HG03558 (cell line): Measurements from ENCODE around the gene ADAMTS20.
"Not testable (repeated sequence)": the region's sequence is repeated elsewhere in the genome, so short reads cannot be mapped to it uniquely, and the experiment has no call there.

Experiments used
- ATAC-seq: cut with Tn5 transposase; IDR thresholded peaks from one replicate; pipeline ENCODE4 v1.9.1; 2021; ENCODE audit warnings: moderate number of reproducible peaks; ENCODE audit not compliant: unreplicated experiment; ENCODE audit errors: extremely low read depth

ADAMTS20 gene, protein sequence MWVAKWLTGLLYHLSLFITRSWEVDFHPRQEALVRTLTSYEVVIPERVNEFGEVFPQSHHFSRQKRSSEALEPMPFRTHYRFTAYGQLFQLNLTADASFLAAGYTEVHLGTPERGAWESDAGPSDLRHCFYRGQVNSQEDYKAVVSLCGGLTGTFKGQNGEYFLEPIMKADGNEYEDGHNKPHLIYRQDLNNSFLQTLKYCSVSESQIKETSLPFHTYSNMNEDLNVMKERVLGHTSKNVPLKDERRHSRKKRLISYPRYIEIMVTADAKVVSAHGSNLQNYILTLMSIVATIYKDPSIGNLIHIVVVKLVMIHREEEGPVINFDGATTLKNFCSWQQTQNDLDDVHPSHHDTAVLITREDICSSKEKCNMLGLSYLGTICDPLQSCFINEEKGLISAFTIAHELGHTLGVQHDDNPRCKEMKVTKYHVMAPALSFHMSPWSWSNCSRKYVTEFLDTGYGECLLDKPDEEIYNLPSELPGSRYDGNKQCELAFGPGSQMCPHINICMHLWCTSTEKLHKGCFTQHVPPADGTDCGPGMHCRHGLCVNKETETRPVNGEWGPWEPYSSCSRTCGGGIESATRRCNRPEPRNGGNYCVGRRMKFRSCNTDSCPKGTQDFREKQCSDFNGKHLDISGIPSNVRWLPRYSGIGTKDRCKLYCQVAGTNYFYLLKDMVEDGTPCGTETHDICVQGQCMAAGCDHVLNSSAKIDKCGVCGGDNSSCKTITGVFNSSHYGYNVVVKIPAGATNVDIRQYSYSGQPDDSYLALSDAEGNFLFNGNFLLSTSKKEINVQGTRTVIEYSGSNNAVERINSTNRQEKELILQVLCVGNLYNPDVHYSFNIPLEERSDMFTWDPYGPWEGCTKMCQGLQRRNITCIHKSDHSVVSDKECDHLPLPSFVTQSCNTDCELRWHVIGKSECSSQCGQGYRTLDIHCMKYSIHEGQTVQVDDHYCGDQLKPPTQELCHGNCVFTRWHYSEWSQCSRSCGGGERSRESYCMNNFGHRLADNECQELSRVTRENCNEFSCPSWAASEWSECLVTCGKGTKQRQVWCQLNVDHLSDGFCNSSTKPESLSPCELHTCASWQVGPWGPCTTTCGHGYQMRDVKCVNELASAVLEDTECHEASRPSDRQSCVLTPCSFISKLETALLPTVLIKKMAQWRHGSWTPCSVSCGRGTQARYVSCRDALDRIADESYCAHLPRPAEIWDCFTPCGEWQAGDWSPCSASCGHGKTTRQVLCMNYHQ (N-terminal part only)

DNA sequence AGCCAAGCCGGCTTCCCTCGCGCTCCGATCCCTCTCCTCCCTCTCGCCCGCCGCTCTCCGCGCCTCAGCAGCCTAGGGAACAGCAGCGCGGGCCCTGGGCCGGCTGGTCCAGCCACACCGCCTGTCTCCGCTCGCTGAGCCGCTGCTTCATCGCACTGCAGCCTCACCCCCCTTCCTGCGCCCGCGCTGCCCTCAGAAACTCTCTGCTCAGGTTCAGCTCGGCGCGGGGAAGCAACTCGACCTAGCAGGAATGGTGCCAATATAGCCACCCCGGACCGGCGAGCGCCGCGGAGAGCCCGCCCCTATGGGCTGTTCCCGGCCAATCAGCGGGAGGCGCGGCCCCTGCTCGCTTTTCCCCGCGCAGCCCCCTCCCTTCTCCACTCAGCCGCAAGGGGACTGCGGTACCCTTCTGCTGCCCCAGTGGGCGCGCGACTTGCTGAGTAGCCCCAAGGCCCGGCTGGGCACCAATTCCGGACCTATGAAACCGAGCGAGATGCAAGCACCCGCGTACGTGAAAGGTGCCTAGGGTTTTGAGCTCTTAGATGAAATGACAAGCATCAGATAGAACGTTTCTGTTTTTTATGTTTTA, at the start of gene ADAMTS20:
ADAMTS20 (minus strand) TSS at position 233 of the 589 bp plus-strand sequence. CDS start 282 bp downstream, outside the sequence.
- no peak for ATAC-seq

DNA sequence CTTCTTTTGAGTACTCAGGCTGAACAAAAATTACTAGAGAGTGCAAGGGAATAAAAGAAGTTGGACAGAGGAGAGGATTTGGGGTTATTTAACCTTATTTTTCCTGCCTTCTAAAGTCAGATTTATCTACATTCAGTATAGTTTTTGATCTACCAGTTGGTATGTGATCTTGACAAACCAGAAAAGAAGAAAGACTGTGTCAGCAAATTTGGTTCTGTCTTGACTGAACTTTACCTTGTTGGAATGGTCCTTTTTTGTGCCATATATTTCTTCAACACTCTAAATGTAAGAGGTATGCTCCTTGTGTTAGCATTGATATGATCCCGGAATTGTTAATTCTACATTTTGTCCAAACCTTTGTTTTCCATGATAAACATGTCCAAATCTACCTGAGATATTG, 47.7 kb upstream of the ADAMTS20 start:
- ATAC-seq, result no peak

DNA sequence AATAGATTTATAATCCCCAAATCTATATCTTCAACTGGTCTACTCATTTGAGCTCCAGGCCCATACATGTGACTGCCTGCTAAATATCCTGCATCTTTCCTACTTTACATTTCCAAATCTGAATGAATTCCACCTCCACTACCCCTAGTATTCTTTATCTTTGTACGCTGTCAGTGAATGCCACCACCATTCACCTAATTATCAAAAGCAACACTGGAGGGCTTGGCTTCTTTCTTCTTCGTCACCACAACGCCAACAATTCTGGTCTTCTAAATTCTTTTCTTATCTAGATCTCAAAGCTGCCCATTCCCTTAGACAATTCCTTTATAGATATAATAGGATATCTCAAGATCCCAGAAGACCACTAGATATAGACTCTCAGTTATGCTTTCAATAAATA, 47.1 kb upstream of the ADAMTS20 start:
- no peak for ATAC-seq

DNA sequence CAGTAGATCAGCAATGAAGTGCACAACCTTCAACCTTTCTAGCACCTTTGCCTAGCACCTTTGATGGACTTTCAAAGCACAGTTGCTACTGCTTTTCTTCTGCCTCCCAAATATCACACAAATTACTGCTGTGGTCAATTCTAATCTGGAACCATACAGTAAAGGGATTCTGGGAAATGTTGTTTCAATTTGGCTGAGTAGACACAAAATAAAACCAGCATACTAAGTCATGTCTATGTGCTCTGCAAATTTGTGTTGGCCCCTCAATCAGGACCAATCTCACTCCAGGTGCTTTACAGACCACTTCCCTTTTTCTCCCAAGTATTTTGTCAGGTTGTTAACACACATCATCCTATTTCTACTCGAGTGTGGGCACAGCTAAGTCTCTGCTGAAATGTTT, 38.3 kb upstream of the ADAMTS20 start:
- no peak for ATAC-seq

DNA sequence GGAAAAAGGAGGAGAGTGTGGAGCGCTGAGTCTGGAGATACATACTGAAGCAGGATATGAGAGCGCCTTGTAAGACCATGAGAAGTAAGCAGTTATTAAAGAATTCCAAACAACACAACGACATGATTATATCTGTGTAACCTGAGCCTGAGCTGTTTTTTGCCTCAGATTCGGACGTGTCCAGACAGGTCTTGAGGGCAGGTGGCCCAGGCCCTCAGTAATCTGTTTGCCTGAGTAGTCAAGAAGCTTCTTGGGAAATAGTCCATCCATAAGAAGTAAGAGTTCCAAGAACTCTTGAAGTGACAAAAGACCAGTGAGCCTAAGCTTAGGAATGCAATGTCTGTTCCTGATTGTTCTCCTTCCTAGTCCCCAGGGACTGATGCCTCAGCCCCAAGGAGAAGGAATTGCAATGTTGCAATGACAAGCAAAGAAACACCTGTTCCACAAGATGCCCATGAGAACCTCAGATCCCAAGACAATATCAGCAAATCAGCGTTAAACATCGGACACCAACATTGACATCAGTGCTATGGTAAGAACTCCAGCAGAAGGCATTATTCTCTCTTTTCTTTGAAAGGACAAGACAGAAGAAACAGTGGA, 34.7 kb upstream of the ADAMTS20 start:
- ATAC-seq, result no peak

DNA sequence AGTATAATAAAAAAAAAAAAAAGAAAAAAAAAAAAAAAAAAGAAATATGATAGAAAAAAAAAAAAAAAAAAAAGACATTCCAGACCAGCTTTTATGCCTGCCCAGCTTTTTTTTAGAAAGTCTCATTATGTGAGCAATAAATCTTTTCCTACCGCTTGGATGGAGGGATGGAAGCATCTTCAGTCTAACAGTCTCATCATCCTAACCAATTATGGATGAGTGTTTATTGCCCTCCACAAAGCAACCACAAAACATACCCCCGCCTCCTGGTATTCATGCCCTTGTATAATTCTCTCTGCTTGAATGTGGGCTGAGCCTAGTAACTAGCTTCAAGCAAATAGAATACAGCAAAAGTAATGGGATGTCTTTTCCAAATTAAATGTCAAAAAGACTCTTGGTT, 33.7 kb upstream of the ADAMTS20 start:
- ATAC-seq, result no peak

DNA sequence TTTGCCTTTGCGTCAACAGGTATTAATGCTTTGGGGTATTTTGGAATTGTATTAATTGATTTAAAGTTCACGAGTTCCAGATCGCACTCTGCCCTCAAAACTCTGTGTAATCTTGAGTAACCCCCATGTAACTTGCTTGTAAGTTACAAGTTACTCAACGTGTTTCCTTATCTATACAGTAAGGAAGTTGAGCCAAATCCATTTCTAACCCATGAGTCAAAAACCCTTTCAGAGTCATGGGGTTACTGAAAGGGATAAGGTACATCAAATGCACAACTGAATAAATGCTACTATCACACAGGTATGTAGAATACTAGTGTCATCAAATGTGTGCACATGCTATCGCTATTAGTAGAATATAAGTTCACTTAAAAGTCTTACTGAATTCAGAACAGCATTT, 28.6 kb upstream of the ADAMTS20 start:
- no peak for ATAC-seq

DNA sequence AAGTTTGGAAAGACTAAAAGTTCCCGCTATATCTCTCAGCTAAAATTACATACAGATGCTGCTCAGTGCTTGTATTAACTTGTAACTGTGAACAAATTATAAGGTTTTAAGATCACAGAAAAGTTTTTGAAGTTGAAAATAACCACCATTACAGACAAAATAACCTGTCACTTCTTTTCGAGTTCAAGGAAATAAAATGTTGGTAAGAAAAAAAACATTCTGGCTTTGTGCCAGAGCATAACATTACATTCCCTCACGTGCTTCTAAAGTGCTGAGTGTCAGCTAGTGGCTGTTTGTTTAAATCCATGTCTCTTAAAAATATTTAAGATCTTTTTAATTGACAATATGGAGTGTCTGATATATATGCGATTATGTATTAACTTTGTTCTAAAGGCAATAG, 27.2 kb upstream of the ADAMTS20 start:
- ATAC-seq, result no peak

DNA sequence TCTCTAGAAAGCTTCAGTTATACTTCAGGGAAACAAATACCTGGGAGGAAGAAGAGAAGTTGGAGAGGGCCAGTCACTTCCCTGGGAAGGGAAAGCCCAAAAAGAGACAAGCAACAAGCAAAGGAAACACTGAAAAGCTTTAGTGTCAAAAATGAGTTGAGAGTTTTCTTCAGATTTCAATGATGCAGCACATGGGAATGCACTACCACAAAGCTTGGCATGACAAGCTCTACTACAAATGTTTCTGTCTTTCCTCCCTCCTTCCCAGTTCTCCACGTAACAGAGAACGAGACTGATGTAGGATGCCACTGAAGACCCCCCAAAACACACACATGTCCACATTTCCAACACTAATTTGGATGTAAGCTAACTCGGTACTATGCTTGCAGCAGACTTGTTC, 26.8 kb upstream of the ADAMTS20 start:
- ATAC-seq, result no peak

DNA sequence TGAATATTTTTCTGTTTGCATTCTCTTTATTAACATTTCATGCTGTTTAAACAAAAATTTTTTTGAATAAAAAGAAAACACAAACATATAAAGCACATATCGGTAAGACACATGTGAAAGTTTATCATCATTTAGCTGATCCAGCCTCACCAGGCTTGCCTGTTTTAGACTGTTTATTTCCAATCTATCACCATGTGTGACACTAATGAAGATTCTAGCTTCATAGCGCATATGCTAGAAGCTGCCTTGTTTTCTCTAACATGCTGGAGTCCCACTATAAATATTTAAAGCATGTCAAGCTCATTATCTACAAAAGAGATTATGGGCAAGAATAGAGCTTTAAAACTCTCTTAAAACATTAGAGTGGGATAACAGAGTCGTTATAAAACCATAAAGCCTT, 25.4 kb upstream of the ADAMTS20 start:
- no peak for ATAC-seq

DNA sequence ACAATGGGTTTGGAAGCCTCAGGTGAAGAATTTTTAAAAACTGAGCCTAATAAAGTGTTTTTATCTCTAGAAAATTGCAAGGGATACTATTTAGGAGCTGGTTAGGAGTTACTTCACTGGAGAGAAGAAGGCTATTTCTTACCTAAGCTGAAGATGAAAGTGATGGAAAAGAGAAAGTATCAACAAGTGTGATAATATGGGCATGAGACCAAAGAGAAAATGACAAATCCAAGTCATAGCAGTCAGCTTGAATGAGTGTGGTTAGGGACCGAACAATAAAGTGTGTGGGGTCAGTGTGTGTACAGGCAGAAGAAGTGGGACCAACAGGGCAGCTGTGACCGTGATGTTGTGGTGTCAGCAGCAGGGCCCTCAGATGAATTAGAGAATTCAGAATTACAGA, 24.2 kb upstream of the ADAMTS20 start:
- ATAC-seq, result no peak

DNA sequence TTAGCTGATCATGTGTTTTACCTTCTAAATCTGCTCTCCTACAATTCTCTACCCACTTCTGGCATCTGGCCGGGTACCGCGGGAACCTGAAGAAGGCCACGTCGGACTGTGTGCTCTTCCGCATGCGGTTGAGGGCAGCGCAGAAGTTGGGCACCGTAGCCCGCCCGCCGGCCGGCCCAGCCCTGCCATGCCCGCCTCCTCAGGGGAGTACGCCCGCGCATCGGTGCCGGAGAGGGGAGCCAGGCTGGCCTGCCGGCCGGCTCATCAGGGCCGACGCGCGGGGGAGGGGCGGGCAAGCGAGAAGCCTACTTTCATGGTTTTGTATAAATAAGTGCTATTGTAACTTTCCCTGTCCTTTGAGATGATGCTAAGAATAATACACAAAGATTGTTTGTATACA, 19.9 kb upstream of the ADAMTS20 start:
- ATAC-seq, result no peak

DNA sequence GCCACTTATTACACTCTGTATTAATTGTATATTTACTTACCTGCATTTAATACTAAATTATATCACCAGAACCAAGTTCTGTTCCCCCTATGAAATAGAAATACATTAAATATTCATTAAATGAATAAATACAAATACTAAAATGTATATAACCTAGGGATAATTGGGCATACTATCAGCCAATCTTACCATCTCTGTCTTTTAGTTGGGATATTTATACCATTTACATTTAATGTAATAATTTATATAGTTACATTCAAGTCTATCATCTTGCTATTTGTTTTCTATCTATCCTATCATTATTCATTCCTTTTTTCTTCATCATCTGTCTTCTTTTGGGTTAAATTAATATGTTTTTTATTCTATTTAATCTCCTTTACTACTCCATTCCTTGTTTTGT, 4.1 kb upstream of the ADAMTS20 start:
- no peak for ATAC-seq

DNA sequence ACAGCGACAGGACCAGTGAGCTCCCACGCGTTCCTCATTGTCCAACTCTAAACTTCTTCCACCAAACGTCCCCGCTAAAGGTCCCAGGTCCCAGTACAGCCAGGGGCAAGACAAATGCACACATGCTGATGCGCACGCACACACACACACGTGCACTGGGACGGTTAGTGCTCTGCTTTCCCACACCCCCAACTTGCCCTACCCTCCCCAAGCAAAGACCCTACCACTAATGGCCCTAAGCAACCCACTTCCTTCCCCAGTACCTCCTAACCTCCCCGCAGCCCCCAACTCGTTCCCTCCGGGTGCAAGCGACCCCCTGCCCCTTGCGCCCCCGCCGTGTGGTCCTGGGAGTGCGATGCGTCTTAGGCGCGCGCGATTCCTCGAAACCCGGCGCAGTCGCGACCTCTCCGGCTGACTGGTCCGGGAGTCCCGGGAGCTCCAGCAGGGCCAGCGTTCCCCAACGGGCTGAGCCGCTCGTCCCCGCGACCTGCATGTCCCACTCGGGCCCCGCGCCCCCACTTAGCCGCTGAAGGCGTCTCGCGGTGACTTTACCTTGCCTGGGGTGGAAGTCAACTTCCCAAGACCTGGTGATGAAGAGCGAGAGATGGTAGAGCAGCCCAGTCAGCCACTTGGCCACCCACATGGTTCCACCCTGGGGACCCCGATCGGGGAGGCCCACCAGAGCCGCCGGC, 578 bp downstream of the ADAMTS20 start:
- no peak for ATAC-seq

DNA sequence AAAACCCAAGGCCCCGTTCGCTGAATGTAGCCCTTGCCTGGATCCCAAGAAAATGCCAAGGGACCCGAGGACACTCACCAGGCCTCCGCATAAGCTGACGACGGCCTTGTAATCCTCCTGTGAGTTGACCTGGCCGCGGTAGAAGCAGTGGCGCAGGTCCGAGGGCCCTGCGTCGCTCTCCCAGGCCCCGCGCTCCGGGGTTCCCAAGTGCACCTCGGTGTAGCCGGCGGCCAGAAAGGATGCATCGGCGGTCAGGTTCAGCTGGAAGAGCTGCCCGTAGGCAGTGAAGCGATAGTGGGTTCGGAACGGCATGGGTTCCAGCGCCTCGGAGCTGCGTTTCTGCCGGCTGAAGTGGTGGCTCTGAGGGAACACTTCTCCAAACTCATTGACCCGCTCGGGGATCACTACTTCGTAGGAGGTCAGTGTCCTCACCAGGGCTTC, 1.2 kb downstream of the ADAMTS20 start:
- ATAC-seq, result no peak

DNA sequence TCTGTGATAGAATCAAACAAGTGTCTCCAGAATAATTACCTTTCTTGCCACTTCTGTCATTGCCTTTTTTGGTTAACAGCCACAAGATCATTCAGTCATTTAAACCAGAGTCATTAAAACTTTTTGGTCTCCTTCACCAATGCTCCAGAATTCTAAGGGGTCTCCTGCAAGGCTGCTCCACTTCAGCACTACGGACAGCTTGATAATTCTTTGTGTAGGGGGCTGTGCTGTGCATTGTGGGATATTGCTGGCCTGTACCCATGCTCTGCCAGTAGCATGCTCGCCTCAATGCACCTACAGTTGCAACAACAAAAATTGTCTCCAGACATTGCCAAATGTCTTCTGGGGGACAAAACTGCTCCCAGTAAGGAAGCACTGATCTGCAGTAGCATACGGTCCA, 7.3 kb downstream of the ADAMTS20 start:
- ATAC-seq, result no peak

DNA sequence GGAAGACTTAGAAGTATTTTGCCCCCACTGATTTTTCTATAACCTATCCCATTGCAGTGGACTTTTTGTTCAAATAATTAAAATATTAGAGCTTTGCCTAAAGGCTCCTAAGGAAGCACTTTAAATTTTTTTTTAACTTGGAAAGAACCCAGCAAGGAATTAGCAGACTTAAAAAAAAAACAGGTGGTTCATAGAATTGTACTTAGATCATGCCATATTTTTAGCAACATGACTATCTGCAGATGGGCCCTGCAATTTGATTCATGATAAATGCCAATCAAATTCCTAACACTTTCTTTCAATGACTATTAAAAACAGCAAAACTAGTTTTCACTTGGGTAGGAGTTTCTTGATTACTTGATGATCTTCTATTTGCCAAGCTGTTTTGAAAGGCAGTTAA, 11.5 kb downstream of the ADAMTS20 start:
- no peak for ATAC-seq

DNA sequence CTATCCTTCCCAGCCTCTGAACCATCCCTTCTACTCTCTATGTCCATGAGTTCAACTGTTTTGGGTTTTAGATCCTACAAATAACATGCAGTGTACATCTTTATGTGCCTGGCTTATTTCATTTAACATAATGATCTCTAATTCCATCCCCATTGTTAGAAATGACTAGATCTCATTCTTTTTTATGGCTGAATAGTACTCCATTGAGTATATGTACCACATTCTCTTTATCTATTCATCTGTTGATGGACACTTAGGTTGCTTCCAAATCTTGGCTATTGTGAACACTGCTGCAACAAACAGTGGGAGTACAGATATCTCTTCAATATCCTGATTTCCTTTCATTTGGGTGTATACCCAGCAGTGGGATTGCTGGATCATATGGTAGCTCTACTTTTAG, 14.3 kb downstream of the ADAMTS20 start:
- ATAC-seq, result not testable (repeated sequence)

DNA sequence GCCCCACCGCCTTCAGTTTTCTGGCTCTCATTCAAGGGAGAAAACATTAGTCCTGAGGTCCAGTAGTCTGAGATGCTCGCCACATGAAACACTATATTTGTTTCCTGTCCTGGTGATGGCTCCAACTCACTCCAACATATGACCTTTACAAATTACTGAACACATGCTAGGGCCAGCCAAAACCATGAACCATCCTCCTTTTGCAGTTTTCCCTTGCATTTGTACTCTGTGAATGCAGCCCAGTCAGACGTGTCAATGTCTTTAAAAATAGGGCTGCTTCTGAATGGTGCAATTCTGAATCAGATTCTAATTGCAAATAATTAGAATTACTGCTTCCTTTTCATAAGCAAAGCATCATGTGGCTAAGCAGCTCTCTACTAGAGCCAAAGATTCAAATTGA, 36.0 kb downstream of the ADAMTS20 start:
- ATAC-seq, result no peak
